Stimulated activated CD8-positive, alpha-beta memory T cell treated with anti-CD3 and anti-CD28 coated beads, Interleukin-12 subunit alpha, Interleukin-12 subunit beta, amount 100 ng/mL, for 4 hours (primary cell): ENCODE results near the gene SPINT4.
"Not testable (repeated sequence)": the region's sequence is repeated elsewhere in the genome, so short reads cannot be mapped to it uniquely, and the experiment has no call there.

Experiments
- DNase-seq: peaks from one replicate; pipeline ENCODE4 v3.0.0-alpha.2; 2020; ENCODE audit warnings: low read depth

Gene SPINT4

GRCh38 chr20:45722047-45722446 is at the start of gene SPINT4:
Gene SPINT4, plus strand, starts transcription at chr20:45722347. Its CDS starts 21 bp downstream, at chr20:45722368.
- DNase-seq, result no peak

DNA sequence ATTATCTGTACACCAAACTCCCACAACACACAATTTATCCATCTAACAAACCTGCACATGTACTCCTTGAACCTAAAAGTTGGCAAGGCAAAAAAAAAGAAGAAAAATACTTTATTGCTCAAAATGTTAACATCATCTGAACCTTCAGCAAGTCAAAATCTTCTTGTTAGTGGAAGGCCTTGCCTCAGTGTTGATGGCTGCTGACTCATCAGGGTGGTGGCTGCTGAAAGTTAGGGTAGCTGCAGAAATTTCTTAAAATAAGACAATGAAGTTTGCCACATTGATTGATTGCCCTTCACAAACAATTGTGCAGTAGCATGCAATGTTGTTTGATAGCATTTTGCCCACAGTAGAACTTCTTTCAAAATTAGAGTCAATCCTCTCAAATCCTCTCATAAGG is 49.4 kb upstream of the SPINT4 start:
- DNase-seq, result no peak

- DNase-seq, result no peak
Measured at GRCh38 chr20:45679650-45680049, 42.5 kb upstream of the SPINT4 start.

DNA sequence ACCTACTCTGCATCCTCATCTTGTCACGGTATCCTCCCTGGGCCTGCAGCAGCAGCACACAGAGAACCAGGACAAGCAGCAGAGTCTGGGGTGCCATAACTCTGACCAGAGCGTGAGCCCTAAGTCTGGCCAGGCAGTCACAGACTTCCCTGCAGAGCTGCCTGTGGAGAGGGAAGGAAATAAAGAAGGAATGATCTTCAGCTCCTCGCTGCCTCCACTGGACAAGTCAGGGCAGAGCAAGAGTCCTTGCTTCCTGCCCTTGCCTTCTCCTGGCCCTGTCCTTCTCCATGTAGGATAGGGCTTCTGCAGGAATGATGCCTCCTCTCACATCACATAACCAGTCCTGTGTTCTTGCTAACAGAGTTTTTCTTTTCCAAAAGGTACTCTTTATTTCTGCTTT is 36.3 kb upstream of the SPINT4 start:
- DNase-seq, result no peak

DNA sequence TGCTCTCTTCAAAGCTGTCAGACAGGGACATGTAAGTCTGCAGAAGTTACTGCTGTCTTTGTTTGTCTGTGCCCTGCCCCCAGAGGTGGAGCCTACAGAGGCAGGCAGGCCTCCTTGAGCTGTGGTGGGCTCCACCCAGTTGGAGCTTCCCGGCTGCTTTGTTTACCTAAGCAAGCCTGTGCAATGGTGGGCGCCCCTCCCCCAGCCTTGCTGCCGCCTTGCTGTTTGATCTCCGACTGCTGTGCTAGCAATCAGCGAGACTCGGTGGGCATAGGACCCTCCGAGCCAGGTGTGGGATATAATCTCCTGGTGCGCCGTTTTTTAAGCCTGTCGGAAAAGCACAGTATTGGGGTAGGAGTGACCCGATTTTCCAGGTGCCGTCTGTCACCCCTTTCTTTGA is 28.8 kb upstream of the SPINT4 start:
- not testable (repeated sequence) for DNase-seq

- no peak for DNase-seq
Measured at GRCh38 chr20:45695496-45695895, 26.7 kb upstream of the SPINT4 start.

DNA sequence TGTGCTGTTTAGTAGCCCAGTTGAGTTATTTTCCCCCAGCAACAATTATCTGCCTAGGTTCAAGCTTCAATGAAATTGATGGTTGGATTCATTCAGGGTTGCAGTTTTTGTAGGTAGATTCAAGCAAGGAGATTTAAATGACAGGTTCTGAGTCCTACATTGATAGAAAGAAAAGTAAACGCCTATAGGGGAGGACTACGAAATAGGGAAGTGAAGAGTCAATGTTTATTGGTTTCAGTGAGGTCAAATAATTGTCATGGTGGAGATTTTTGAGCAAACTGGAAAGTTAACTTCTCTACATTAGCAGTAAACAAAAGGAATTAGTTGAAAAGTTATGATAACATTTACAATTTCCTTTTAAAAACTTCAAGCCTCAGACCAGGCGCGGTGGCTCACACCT is 21.0 kb upstream of the SPINT4 start:
- DNase-seq, result no peak

GRCh38 chr20:45701873-45702272 is 20.3 kb upstream of the SPINT4 start, which contains the start of gene WFDC13:
Gene WFDC13, plus strand, starts transcription at chr20:45702038. Its CDS starts 86 bp downstream, at chr20:45702124.
- no peak for DNase-seq

GRCh38 chr20:45704969-45705637 is 17.0 kb upstream of the SPINT4 start, which contains the start of gene WFDC10B:
Gene WFDC10B, minus strand, starts transcription at chr20:45705019. Its CDS starts 19,027 bp downstream, at chr20:45685992.
- DNase-seq, result no peak

GRCh38 chr20:45716141-45716688 is 5.9 kb upstream of the SPINT4 start:
- not testable (repeated sequence) for DNase-seq

DNA sequence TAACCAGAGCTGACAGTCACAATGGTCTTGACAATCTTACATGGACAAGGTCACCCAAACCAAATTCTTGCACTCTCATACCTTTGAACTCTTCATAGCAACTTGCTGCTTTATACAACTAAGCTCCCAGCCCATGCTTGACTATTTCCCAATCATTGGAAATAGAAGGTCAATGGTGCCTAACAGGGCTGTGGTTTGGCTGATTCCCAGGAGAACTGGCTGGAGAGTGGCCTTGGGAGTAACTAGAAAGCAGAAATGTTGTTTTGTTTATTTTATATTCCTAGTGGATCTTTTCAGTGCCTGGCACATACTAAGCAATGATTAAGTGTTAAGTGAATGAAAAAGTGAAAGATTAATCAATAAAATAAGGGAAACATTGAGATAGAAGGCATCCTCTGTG is 3.0 kb downstream of the SPINT4 start:
- no peak for DNase-seq

DNA sequence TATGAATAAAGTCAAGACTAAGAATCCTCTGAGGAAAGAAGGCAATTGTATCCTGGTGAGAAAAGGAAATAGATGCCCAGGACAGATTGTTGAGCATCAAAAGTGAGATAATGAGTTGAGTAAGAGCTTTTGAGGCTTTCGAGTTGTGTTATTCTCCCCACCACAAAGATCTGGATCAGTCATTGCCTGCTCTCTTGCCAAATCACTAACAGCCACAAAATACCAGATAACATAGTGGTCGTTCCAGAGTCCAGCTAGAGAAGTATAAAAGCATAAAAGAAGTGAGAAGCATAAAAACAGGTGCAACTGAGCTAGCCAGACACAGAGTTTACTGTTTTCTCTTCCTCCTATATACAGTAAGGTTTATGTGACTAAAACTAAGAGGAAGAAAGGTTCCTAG is 4.9 kb downstream of the SPINT4 start:
- no peak for DNase-seq

DNA sequence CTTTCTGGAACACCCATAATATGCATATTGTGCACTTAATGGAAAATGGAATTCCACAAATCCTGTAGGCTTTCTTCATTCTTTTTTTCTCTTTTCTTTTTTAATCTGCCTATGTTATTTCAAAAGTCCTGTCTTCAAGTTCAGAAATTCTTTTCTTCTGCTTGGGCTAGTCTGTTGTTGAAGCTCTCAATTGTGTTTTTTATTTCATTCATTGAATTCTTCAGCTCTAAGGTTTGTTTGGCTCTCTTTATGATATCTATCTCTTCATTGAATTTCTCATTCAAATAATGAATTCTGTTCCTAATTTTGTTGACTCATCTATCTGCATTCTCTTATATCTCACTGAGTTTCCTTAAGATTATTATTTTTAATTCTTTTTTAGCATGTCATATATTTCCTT is 10.1 kb downstream of the SPINT4 start:
- no peak for DNase-seq

DNA sequence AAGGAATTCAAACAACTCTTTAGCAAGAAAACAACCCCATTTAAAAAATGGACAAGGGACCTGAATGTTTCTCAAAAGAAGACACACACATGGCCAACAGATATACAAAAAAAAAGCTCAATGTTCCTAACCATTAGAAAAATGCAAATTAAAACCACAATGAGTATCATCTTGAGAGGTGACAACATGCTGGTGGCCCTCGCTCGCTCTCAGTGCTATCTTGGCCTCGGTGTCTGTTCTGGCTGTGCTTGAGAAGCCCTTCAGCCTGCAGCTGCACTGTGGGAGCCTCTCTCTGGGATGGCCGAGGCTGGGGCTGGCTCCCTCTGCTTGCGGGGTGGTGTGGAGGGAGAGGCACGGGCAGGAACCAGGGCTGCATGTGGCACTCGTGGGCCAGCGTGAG is 13.4 kb downstream of the SPINT4 start:
- no peak for DNase-seq

GRCh38 chr20:45735988-45736387 is 13.8 kb downstream of the SPINT4 start:
- DNase-seq, result no peak

- no peak for DNase-seq
Measured at GRCh38 chr20:45742596-45742995, 20.4 kb downstream of the SPINT4 start.

DNA sequence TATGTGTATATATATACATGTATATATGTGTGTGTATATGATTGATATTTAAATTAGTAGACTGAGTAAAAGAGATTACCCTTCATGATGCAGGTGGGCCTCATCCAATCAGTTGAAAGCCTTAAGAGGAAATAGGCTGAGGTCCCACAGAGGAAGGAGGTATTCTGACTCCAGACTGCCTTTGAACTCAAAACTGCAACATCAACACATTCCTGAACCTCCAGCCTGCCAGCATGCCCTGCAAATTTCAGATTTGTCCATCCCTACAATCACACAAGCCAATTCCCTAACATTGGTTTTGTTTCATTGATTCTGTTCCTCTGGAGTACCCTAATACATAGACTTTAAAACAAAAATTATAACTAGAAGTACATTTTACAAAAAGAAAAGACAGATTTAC is 22.9 kb downstream of the SPINT4 start:
- no peak for DNase-seq

DNA sequence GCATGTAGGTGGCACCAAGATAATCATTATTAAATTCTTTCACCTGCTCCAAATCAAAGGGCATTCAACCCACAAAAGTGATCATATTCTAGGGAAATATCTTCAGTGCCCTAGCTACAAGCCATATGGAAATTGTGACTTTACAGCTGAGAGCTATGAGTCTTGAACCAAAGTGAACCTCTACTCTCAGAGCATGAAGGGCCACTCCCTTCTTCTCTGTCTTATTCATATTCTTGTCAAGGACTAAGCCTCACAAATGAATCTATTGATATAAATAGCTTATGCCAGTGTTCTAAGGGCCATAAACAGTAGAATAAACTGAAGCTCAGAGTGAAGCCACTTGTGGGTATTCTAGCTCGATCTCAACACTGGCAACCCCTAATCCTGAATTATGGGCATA is 29.6 kb downstream of the SPINT4 start:
- DNase-seq, result no peak

GRCh38 chr20:45752746-45753145 is 30.6 kb downstream of the SPINT4 start:
- DNase-seq, result no peak

DNA sequence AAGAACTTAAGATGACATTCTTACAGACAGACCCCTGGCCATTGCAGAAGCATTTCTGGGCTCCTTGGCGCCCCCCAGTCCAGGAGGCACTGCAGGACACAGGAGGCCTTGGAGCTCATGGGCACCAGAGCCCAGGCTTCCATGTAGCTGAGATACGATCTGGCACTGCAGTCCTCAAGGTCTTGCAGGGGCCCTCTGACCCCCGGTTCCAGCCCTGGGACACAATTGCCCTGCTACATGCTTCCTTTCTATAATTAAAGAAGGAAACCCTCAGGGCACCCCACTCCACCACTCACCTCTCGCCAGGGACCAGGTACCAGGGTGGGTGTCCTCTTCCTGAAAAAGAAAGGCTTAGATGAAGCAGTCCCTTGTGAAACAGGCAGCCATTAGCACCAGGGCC is 35.9 kb downstream of the SPINT4 start:
- no peak for DNase-seq

GRCh38 chr20:45759921-45760320 is 37.8 kb downstream of the SPINT4 start:
- DNase-seq, result not testable (repeated sequence)

GRCh38 chr20:45761966-45762365 is 39.8 kb downstream of the SPINT4 start:
- DNase-seq, result not testable (repeated sequence)

DNA sequence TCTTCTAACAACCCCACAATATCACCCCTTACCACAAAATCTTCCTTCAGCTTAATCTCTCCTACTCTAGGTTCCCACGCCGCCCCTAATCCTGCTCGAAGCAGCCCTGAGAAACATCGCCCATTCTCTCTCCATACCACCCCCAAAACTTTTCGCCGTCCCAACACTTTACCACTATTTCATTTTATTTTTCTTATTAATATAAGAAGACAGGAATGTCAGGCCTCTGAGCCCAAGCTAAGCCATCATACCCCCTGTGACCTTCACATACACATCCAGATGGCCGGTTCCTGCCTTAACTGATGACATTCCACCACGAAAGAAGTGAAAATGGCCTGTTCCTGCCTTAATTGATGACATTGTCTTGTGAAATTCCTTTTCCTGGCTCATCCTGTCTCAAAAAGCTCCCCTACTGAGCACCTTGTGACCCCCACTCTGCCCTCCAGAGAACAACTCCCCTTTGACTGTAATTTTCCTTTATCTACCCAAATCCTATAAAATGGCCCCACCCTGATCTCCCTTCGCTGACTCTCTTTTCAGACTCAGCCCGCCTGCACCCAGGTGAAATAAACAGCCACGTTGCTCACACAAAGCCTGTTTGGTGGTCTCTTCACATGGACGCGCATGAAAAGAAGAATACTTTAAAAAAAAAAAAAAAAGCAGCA is 42.6 kb downstream of the SPINT4 start:
- DNase-seq, result not testable (repeated sequence)
